Trophoblast cell (in vitro differentiated cells and primary cell): Measurements from ENCODE around the gene HTN1. TPM values are rescaled to one million over a fixed set of nuclear protein-coding genes. Genes with fewer than 3 reads are reported as not detected.
"Not testable (repeated sequence)": the region's sequence is repeated elsewhere in the genome, so short reads cannot be mapped to it uniquely, and the experiment has no call there.

ENCODE experiments used
- DNase-seq, 2 donors: peaks; one replicate each; pipeline ENCODE4 v3.0.0-alpha.2; 2016
- H2AFZ ChIP-seq: 2 replicates; pipeline ENCODE4 v1.6.1; 2013; ENCODE audit warnings: low read length, moderate library complexity, mild to moderate bottlenecking; ENCODE audit not compliant: insufficient read depth, poor library complexity
- H2AK5ac ChIP-seq: 2 replicates; pipeline ENCODE4 v1.6.1; 2013; ENCODE audit warnings: mild to moderate bottlenecking, low read length
- H2BK120ac ChIP-seq: 2 replicates; pipeline ENCODE4 v1.6.1; 2013; ENCODE audit warnings: low read length, mild to moderate bottlenecking, moderate library complexity; ENCODE audit not compliant: insufficient read depth, poor library complexity
- H2BK12ac ChIP-seq: 2 replicates; pipeline ENCODE4 v1.6.1; 2013; ENCODE audit warnings: mild to moderate bottlenecking, low read length, moderate library complexity
- H2BK5ac ChIP-seq: 2 replicates; pipeline ENCODE4 v1.6.1; 2013; ENCODE audit warnings: low read length, low read depth, moderate library complexity, mild to moderate bottlenecking; ENCODE audit not compliant: poor library complexity
- H3K14ac ChIP-seq: 2 replicates; pipeline ENCODE4 v1.6.1; 2013; ENCODE audit warnings: mild to moderate bottlenecking, low read length
- H3K18ac ChIP-seq: 2 replicates; pipeline ENCODE4 v1.6.1; 2013; ENCODE audit warnings: mild to moderate bottlenecking, low read length
- H3K23ac ChIP-seq: 2 replicates; pipeline ENCODE4 v1.6.1; 2013; ENCODE audit warnings: low read length
- H3K27ac ChIP-seq: 2 replicates; pipeline ENCODE4 v1.5.1; 2013; ENCODE audit warnings: low read depth, mild to moderate bottlenecking, inconsistent platforms, low read length, moderate library complexity
- H3K27me3 ChIP-seq: 2 replicates; pipeline ENCODE4 v1.6.1; 2013; ENCODE audit warnings: inconsistent platforms, mild to moderate bottlenecking, low read length, moderate library complexity; ENCODE audit not compliant: insufficient read depth
- H3K36me3 ChIP-seq, 2 experiments: 1 replicate in 1 of 2; 2 replicates in 1 of 2; pipeline ENCODE4 v1.6.1; 2013; ENCODE audit warnings: low read length in 2 of 2, mild to moderate bottlenecking in 2 of 2, moderate library complexity in 1 of 2; ENCODE audit not compliant: insufficient read depth in 2 of 2, control insufficient read depth in 1 of 2
- H3K4ac ChIP-seq: 2 replicates; pipeline ENCODE4 v1.6.1; 2013; ENCODE audit warnings: low read depth, mild to moderate bottlenecking, low read length, moderate library complexity
- H3K4me1 ChIP-seq, 2 experiments: 1 replicate in 1 of 2; 2 replicates in 1 of 2; pipeline ENCODE4 v1.6.1; 2013; ENCODE audit warnings: low read length in 2 of 2, mild to moderate bottlenecking in 2 of 2, moderate library complexity in 1 of 2; ENCODE audit not compliant: insufficient read depth in 2 of 2, control insufficient read depth in 1 of 2
- H3K4me2 ChIP-seq: 2 replicates; pipeline ENCODE4 v1.6.1; 2013; ENCODE audit warnings: inconsistent platforms, mild to moderate bottlenecking, low read length, moderate library complexity
- H3K4me3 ChIP-seq: 2 replicates; pipeline ENCODE4 v1.5.1; 2013; ENCODE audit warnings: mild to moderate bottlenecking, low read depth, low read length, inconsistent platforms
- H3K79me1 ChIP-seq: one replicate; pipeline ENCODE4 v1.6.1; 2013; ENCODE audit warnings: low read length
- H3K79me2 ChIP-seq: 2 replicates; pipeline ENCODE4 v1.6.1; 2013; ENCODE audit warnings: low read length, mild to moderate bottlenecking; ENCODE audit not compliant: control insufficient read depth, insufficient read depth, poor library complexity
- H3K9ac ChIP-seq: 2 replicates; pipeline ENCODE4 v1.6.1; 2013; ENCODE audit warnings: mild to moderate bottlenecking, low read length
- H3K9me3 ChIP-seq: 2 replicates; pipeline ENCODE4 v1.6.1; 2013; ENCODE audit warnings: low read depth, mild to moderate bottlenecking, control low read depth, inconsistent platforms, low read length; ENCODE audit not compliant: insufficient read depth
- H4K12ac ChIP-seq: 2 replicates; pipeline ENCODE4 v1.6.1; 2013; ENCODE audit warnings: low read depth, mild to moderate bottlenecking, low read length, moderate library complexity
- H4K8ac ChIP-seq: 2 replicates; pipeline ENCODE4 v1.6.1; 2013; ENCODE audit warnings: low read depth, mild to moderate bottlenecking, low read length, moderate library complexity
- H4K91ac ChIP-seq: one replicate; pipeline ENCODE4 v1.6.1; 2013; ENCODE audit warnings: low read depth, mild to moderate bottlenecking, low read length, moderate library complexity
- WGBS: extraction: QIAGEN DNeasy Blood & Tissue Kit; methylation state at CpG from one replicate; pipeline ENCODE4 v1.1.7; 2013; ENCODE audit warnings: missing lambda C conversion rate; ENCODE audit not compliant: insufficient read length, insufficient coverage; ENCODE audit errors: extremely low coverage; 5-methylcytosine and 5-hydroxymethylcytosine counted together
- polyA plus RNA-seq: library from polyadenylated mRNA; stranded (reverse); fragments of 200-250 nt; gene quantifications from 2 replicates; pipeline ENCODE4 v1.2.3, GENCODE V29; 2013

HTN1 gene
- 0.11 and 0.17 TPM in 2 replicates for polyA plus RNA-seq

DNA sequence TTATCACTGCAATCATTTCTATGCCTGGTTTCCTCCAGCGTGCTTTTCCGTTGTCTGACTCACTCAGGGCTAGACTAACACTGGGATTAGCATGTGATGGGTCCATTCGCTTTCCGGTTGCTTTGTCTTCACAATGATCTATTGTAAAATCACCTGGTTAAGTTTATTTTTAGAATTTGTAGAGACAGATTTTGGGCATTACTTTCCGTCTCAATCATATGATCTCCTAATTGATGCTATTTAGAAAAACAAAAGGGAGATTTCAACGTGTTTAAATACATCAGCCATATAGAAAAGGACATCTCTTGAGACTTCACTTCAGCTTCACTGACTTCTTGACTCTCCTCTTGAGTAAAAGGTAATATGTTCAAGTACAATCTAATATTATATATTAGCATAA, at the start of gene HTN1:
Gene HTN1, plus strand, starts transcription at position 301 of the 400 bp plus-strand sequence. CDS start 2,639 bp downstream, outside the sequence.
- H2AFZ ChIP-seq, H3K27me3 ChIP-seq, H3K9ac ChIP-seq, H3K4ac ChIP-seq, H3K14ac ChIP-seq, H4K91ac ChIP-seq, H3K79me1 ChIP-seq, H2AK5ac ChIP-seq, H3K4me3 ChIP-seq, H2BK5ac ChIP-seq, H4K8ac ChIP-seq, H3K23ac ChIP-seq, H3K79me2 ChIP-seq, DNase-seq, H3K4me2 ChIP-seq, H3K27ac ChIP-seq, H2BK12ac ChIP-seq, H2BK120ac ChIP-seq, H3K4me1 ChIP-seq, H3K36me3 ChIP-seq, H3K18ac ChIP-seq, H4K12ac ChIP-seq, H3K9me3 ChIP-seq: not testable (repeated sequence)
- WGBS, result no CpG with 5 or more reads among the region's 6 CpGs

DNA sequence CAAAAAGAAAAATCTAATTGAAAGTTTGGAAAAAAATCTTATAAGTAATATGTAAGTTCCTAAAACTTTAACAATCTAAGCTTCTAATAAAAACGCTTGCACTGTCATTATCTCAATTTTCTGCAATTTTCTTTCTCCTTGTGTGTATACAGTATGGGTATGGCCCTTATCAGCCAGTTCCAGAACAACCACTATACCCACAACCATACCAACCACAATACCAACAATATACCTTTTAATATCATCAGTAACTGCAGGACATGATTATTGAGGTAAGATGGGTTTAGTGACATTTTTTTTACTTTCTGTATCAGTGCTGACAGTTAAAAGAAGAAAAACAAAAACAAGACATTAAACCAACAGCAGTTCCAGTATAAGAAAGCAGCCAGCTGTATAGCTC, 49.5 kb upstream of the HTN1 start:
- Histone ChIP-seq H3K14ac (no peak overlapping the region), H4K8ac (no peak overlapping the region), H3K4ac (no peak overlapping the region), H3K9me3 (no peaks in the 10 kb centered on the region), H3K27ac (no peak overlapping the region), H3K79me1 (no peaks in the 10 kb centered on the region), H2BK12ac (no peak overlapping the region), H2AK5ac (no peak overlapping the region), H3K4me3 (no peak overlapping the region), H3K4me1 (no peaks in the 10 kb centered on the region), H3K36me3 (no peaks in the 10 kb centered on the region), H3K18ac (no peak overlapping the region), H2BK5ac (no peak overlapping the region), H3K79me2 (no peaks in the 10 kb centered on the region), H4K91ac (no peak overlapping the region), H3K27me3 (no peaks in the 10 kb centered on the region), H3K23ac (no peak overlapping the region), H3K4me2 (no peak overlapping the region), H2AFZ (no peak overlapping the region), H3K9ac (no peak overlapping the region), H2BK120ac (no peak overlapping the region), H4K12ac (no peak overlapping the region)
- WGBS, result no CpG with 5 or more reads among the region's 1 CpG
- no peak for DNase-seq

DNA sequence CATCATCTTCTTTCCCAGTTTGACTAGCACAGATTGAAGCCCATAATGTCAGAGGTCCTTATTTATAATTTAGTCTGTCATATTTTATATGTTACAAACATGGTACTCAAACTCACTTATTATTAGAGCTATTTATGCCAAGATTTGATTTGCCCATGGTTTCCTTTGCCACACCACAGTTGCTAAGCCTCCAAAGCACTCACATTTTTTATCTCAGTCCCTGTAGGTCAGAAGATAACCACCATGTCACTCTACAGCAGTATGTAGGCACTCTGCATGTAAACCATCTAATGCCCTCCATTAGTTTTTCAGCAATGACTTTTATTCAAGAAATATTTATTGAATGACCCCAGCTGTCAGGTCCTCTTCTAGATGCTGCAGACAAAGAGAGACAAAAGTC, 47.7 kb upstream of the HTN1 start:
- Histone ChIP-seq H3K9me3 (no peaks in the 10 kb centered on the region), H3K4me3 (no peak overlapping the region), H4K12ac (no peak overlapping the region), H3K18ac (no peak overlapping the region), H3K4ac (no peak overlapping the region), H3K9ac (no peak overlapping the region), H2BK5ac (no peak overlapping the region), H3K79me1 (no peaks in the 10 kb centered on the region), H3K14ac (no peak overlapping the region), H4K8ac (no peak overlapping the region), H3K27ac (no peak overlapping the region), H2BK120ac (no peak overlapping the region), H3K27me3 (no peaks in the 10 kb centered on the region), H3K4me1 (no peaks in the 10 kb centered on the region), H4K91ac (no peak overlapping the region), H2AK5ac (no peak overlapping the region), H3K79me2 (no peaks in the 10 kb centered on the region), H3K23ac (no peak overlapping the region), H3K4me2 (no peak overlapping the region), H2BK12ac (no peak overlapping the region), H2AFZ (no peak overlapping the region), H3K36me3 (no peaks in the 10 kb centered on the region)
- no peak for DNase-seq

DNA sequence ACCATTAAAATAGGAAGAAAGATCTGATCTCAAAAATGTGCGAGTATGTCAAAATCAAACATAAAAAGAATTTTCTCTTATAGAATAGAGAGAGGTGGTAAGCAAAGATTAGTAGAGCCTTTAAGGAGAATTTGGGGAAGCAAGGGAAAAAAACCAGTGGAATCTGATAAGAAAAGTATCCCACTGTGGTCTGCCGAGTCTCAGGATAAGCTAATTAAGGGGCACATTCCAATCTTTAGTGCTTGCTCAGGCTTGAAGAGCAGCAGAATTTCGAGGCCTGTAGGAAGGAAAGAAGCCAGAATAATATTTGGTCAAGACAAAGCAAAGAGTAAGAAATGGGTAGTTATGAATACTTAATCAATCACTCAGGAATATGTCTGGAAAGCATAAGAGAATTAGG, 41.5 kb upstream of the HTN1 start:
- Histone ChIP-seq H3K4me1 (no peaks in the 10 kb centered on the region), H3K27ac (no peak overlapping the region), H4K12ac (no peak overlapping the region), H3K23ac (no peak overlapping the region), H2AK5ac (no peak overlapping the region), H3K4ac (no peak overlapping the region), H2BK12ac (no peak overlapping the region), H3K27me3 (no peaks in the 10 kb centered on the region), H3K79me1 (no peaks in the 10 kb centered on the region), H4K8ac (no peak overlapping the region), H2AFZ (no peak overlapping the region), H4K91ac (no peak overlapping the region), H2BK120ac (no peak overlapping the region), H3K9me3 (no peaks in the 10 kb centered on the region), H3K9ac (no peak overlapping the region), H2BK5ac (no peak overlapping the region), H3K4me2 (no peak overlapping the region), H3K79me2 (no peaks in the 10 kb centered on the region), H3K14ac (no peak overlapping the region), H3K4me3 (no peak overlapping the region), H3K36me3 (no peaks in the 10 kb centered on the region), H3K18ac (no peak overlapping the region)
- no peak for DNase-seq
- no CpG with 5 or more reads among the region's 3 CpGs for WGBS
